Endothelial cell of umbilical vein (primary cell): ENCODE results near the gene SURF6. TPM values are rescaled to one million over a fixed set of nuclear protein-coding genes. Genes with fewer than 3 reads are reported as not detected.

ENCODE experiments used
- Bru-seq: library from RNA; stranded (reverse); fragments of 400-500 nt; gene quantifications from one replicate; lab custom pipeline; 2021; lab: Mats Ljungman, UMichigan
- BruChase-seq, 2 experiments: library from RNA; stranded (reverse); fragments of 400-500 nt; gene quantifications; one replicate each; lab custom pipeline; 2021; lab: Mats Ljungman, UMichigan
- BruUV-seq: library from RNA; stranded (reverse); fragments of 400-500 nt; replicated peaks from 2 replicates; lab custom pipeline; 2021; lab: Mats Ljungman, UMichigan
- CTCF ChIA-PET: fragments of 300-600, 350-600 bp; sonication (Branson Sonifier 250); formaldehyde crosslinking; loops from one replicate; lab custom pipeline; 2021; ENCODE audit warnings: antibody characterized with exemption, inconsistent platforms; lab: Charles Lee
- POLR2A ChIA-PET: fragments of 300-600, 350-600 bp; sonication (Branson Sonifier 250); formaldehyde crosslinking; loops from one replicate; lab custom pipeline; 2021; ENCODE audit warnings: antibody characterized with exemption, inconsistent platforms; lab: Charles Lee
- DNase-seq: peaks from one replicate; pipeline ENCODE4 v3.0.0-alpha.2; 2011; ENCODE audit warnings: low read depth, low spot score
- FAIRE-seq: peaks from 2 replicates; lab custom pipeline; 2011; peaks lifted over from hg19 to GRCh38; lab: Jason Lieb, UNC
- H2AFZ ChIP-seq: 2 replicates; pipeline ENCODE4 v1.6.0; 2012; ENCODE audit warnings: low read depth, low read length, control low read depth, inconsistent platforms
- H3K27ac ChIP-seq: 2 replicates; pipeline ENCODE4 v1.5.1; 2011; ENCODE audit warnings: low read depth, mild to moderate bottlenecking, control low read depth, low read length, moderate library complexity; ENCODE audit not compliant: insufficient read depth
- H3K27me3 ChIP-seq, 2 experiments: 2 replicates each; pipeline versions ENCODE4 v1.6.0 to v1.6.1; 2011; ENCODE audit warnings: low read length in 2 of 2, mixed read lengths in 1 of 2; ENCODE audit not compliant: control insufficient read depth in 2 of 2, insufficient read depth in 2 of 2
- H3K36me3 ChIP-seq, 2 experiments: 2 replicates in 1 of 2; 3 replicates in 1 of 2; pipeline ENCODE4 v1.5.1; 2011; ENCODE audit warnings: low read length in 2 of 2, mild to moderate bottlenecking in 1 of 2, moderate library complexity in 1 of 2; ENCODE audit not compliant: control insufficient read depth in 2 of 2, insufficient read depth in 2 of 2; ENCODE audit errors: extremely low read depth in 1 of 2
- H3K4me1 ChIP-seq: 3 replicates; pipeline ENCODE4 v1.5.1; 2011; ENCODE audit warnings: mild to moderate bottlenecking, low read length; ENCODE audit not compliant: control insufficient read depth, insufficient read depth; ENCODE audit errors: extremely low read depth
- H3K4me2 ChIP-seq: 2 replicates; pipeline ENCODE4 v1.6.1; 2011; ENCODE audit warnings: low read length, control low read depth, mixed read lengths; ENCODE audit not compliant: insufficient read depth
- H3K4me3 ChIP-seq, 3 experiments: fragments of 200-600 bp in 1 of 3; sonication (generic), shearing (Covaris generic) in 1 of 3; replicated peaks in 1 of 3; 2 replicates each; pipeline ENCODE4 v1.5.1; 2011 to 2016; ENCODE audit warnings: control low read depth in 3 of 3, low read length in 3 of 3, mild to moderate bottlenecking in 2 of 3, inconsistent platforms in 1 of 3, low read depth in 1 of 3, moderate library complexity in 1 of 3; ENCODE audit not compliant: insufficient read depth in 1 of 3
- H3K79me2 ChIP-seq: 2 replicates; pipeline ENCODE4 v1.6.0; 2012; ENCODE audit warnings: low read length, inconsistent platforms; ENCODE audit not compliant: control insufficient read depth, insufficient read depth
- H3K9ac ChIP-seq: replicated peaks from 2 replicates; pipeline ENCODE3; 2011; ENCODE audit warnings: low read length, control low read depth; ENCODE audit not compliant: insufficient read depth; ENCODE audit errors: extremely low read depth
- H3K9me1 ChIP-seq: replicated peaks from 3 replicates; pipeline ENCODE4 v1.6.0; 2011; ENCODE audit warnings: mild to moderate bottlenecking, low read length; ENCODE audit not compliant: control insufficient read depth, insufficient read depth; ENCODE audit errors: extremely low read depth
- H3K9me3 ChIP-seq: replicated peaks from 2 replicates; pipeline ENCODE4 v1.5.1; 2012; ENCODE audit warnings: low read length, inconsistent platforms; ENCODE audit not compliant: control insufficient read depth, insufficient read depth
- H4K20me1 ChIP-seq: replicated peaks from 2 replicates; pipeline ENCODE3; 2011; ENCODE audit warnings: mild to moderate bottlenecking, low read length; ENCODE audit not compliant: control insufficient read depth, insufficient read depth; ENCODE audit errors: extremely low read depth
- CTCF ChIP-seq, 2 donors: IDR thresholded peaks; 1 replicate in 1 of 2; 2 replicates in 1 of 2; pipeline ENCODE4 v1.5.1; 2011; ENCODE audit warnings: low read length in 2 of 2, mild to moderate bottlenecking in 2 of 2, moderate library complexity in 2 of 2, control low read depth in 1 of 2, inconsistent platforms in 1 of 2, low read depth in 1 of 2; ENCODE audit not compliant: insufficient read depth in 1 of 2; ENCODE audit errors: extremely low read depth in 1 of 2
- EZH2 ChIP-seq: IDR thresholded peaks from 2 replicates; pipeline ENCODE4 v1.6.1; 2012; ENCODE audit warnings: borderline replicate concordance, low read depth, mild to moderate bottlenecking, moderate library complexity, low read length, inconsistent platforms; ENCODE audit not compliant: severe bottlenecking
- FOS ChIP-seq: IDR thresholded peaks from 2 replicates; pipeline ENCODE4 v1.6.1; 2011; ENCODE audit warnings: mild to moderate bottlenecking, low read length, moderate library complexity, borderline replicate concordance; ENCODE audit not compliant: insufficient read depth
- GATA2 ChIP-seq: IDR thresholded peaks from 2 replicates; pipeline ENCODE4 v1.7.0; 2011; ENCODE audit warnings: low read depth, mild to moderate bottlenecking, moderate library complexity, mixed read lengths, low read length; ENCODE audit not compliant: insufficient read length, insufficient read depth
- JUN ChIP-seq: IDR thresholded peaks from 2 replicates; pipeline ENCODE4 v1.6.1; 2011; ENCODE audit warnings: borderline replicate concordance, low read depth; ENCODE audit not compliant: insufficient read length, insufficient read depth
- MAX ChIP-seq: IDR thresholded peaks from 2 replicates; pipeline ENCODE4 v1.6.1; 2011; ENCODE audit not compliant: insufficient read depth, insufficient read length
- MYC ChIP-seq: IDR thresholded peaks from one replicate; pipeline ENCODE4 v1.6.1; 2011; ENCODE audit warnings: mild to moderate bottlenecking, low read depth, low read length
- POLR2A ChIP-seq: IDR thresholded peaks from 2 replicates; pipeline ENCODE4 v1.6.1; 2012; ENCODE audit warnings: low read depth, mild to moderate bottlenecking, control low read depth, low read length
- POLR2AphosphoS5 ChIP-seq: IDR thresholded peaks from 2 replicates; pipeline ENCODE4 v1.6.1; 2012; ENCODE audit warnings: low read depth, mild to moderate bottlenecking, control low read depth, low read length, moderate library complexity; ENCODE audit not compliant: insufficient read depth
- dilution Hi-C: fragments of 300-500 bp; cut with MboI; formaldehyde crosslinking; loops from one replicate; pipeline ENCODE4 v1.15.0; 2019; ENCODE audit warnings: low sequenced_read_pairs; ENCODE audit not compliant: extremely low pct_ligation_motif_present
- intact Hi-C: fragments of 100-400 bp; cut with micrococcal nuclease; formaldehyde crosslinking; loops from one replicate; pipeline ENCODE4 v1.10.0; 2022
- long read RNA-seq: library from polyadenylated mRNA; stranded (forward); transcript quantifications from one replicate; pipeline ENCODE4 v2.0.0, GENCODE V29; 2021
- polyA minus RNA-seq, 3 experiments: library from RNA; depleted of rRNA, polyadenylated mRNA; stranded (reverse); fragments of >200 nt; gene quantifications; 1 replicate in 1 of 3; 2 replicates in 2 of 3; pipeline ENCODE4 v1.2.3, GENCODE V29; 2011
- polyA plus RNA-seq, 4 experiments: library from polyadenylated mRNA; depleted of rRNA in 3 of 4; stranded (reverse) in 3 of 4; unstranded in 1 of 4; fragments of >200 nt; gene quantifications; 2 replicates each; pipeline versions ENCODE4 v1.2.1 to v1.2.3, GENCODE V29; 2011 to 2012; ENCODE audit warnings: missing spikeins in 1 of 4
- total RNA-seq: library from RNA; stranded (reverse); gene quantifications from 2 replicates; pipeline ENCODE4 v1.2.3, GENCODE V29; 2021

SURF6 gene
- total RNA-seq (16.0 and 16.4 TPM in 2 replicates), polyA plus RNA-seq (4.9 TPM in 2 replicates), polyA minus RNA-seq (3.2 and 3.9 TPM in 2 replicates), Bru-seq, nascent RNA (percentile 73 among the genes with signal in this experiment), BruChase-seq, experiment 1, labeled RNA remaining after a 6-hour chase (percentile 90 among the genes with signal in this experiment), BruChase-seq, experiment 2, labeled RNA remaining after a 2-hour chase (percentile 90 among the genes with signal in this experiment)
- 4.6 and 8.5 TPM in 2 replicates for polyA plus RNA-seq (2011; cell fraction: cytosol; rRNA removed)
- polyA plus RNA-seq (2011; cell fraction: nucleus; rRNA removed), result 8.5 and 13.5 TPM in 2 replicates
- polyA plus RNA-seq (2012), result 8.6 and 14.2 TPM in 2 replicates
- 9.4 TPM for polyA minus RNA-seq (2011; cell fraction: cytosol; rRNA and poly(A)+ RNA removed)
- polyA minus RNA-seq (2011; cell fraction: nucleus; rRNA and poly(A)+ RNA removed), result 2.0 and 3.8 TPM in 2 replicates
- long read RNA-seq, full-length matches to known transcripts, result 42 of 65 reads
- long read RNA-seq, partial matches to known transcripts, result 2 of 65 reads
- long read RNA-seq, other reads (novel, unspliced or antisense), result 21 of 65 reads

GRCh38 chr9:133335924-133336811, at the start of gene SURF6:
SURF6 (minus strand) TSS chr9:133336188; CDS start chr9:133336132, 56 bp downstream.
- peak; percentile 82 for FAIRE-seq
- TSS peak; percentile 74 for BruUV-seq
- POLR2A ChIA-PET, result interaction anchor here (0.7 to 0.9 kb wide), 2 partner anchors 12 to 99 kb away, joined by 3 to 4 read pairs; partner anchors contain the start of genes MED22 and RPL7A

More at GRCh38 chr9:133335924-133336811, at the start of gene SURF6:
- Histone ChIP-seq H3K9me3 (no peaks in the 10 kb centered on the region), H3K9me1 (no peaks in the 10 kb centered on the region), H3K36me3 (peaks cover 7 to 50% of the 10 kb centered on the region in 2 experiments), H3K27ac (peak within 1 kb of the TSS; percentile 44), H3K4me3 (peak within 1 kb of the TSS; percentile 64 to 82 (median 71)), H3K4me2 (peak within 1 kb of the TSS; percentile 86), H3K9ac (peak within 1 kb of the TSS; percentile 67), H3K4me1 (peaks cover 7% of the 10 kb centered on the region), H3K27me3 (no peaks in the 10 kb centered on the region), H3K79me2 (peaks cover 23% of the 10 kb centered on the region), H2AFZ (peak within 1 kb of the TSS; percentile 95), H4K20me1 (no peaks in the 10 kb centered on the region)
- TF ChIP-seq MAX (peak; percentile 85), MYC (peak; percentile 63), FOS (no peak), CTCF (IDR thresholded peaks at IDR 0.05; ENCODE audit: extremely low read depth in 1 of 2, insufficient read depth in 1 of 2, low read depth in 1 of 2, low read length in 2 of 2) (no peak), GATA2 (no peak), POLR2AphosphoS5 (peak; percentile 98), JUN (no peak), EZH2 (no peak), POLR2A (peak; percentile 86)
- dilution Hi-C loops, result no loop called here
- intact Hi-C loops, result loop anchor here (1.0 to 5.0 kb wide), 3 partner anchors 11 to 1006 kb away; partner anchors contain the start of genes STKLD1 and SURF4
- CTCF ChIA-PET, result interaction anchor here (1.1 to 2.4 kb wide), 3 partner anchors 98 to 151 kb away, joined by 3 to 18 read pairs (median 3); no protein-coding TSS in a partner anchor
- DNase-seq, result peak; percentile 89
